Suprapubic skin (tissue), 4 donors: ENCODE measurements around the gene TNIP3. TPM values are rescaled to one million over a fixed set of nuclear protein-coding genes. Genes with fewer than 3 reads are reported as not detected.

Source experiments
- DNase-seq, 2 donors: peaks; one replicate each; pipeline ENCODE4 v3.0.0-alpha.2; 2019; ENCODE audit warnings: low spot score in 2 of 2
- H3K27ac ChIP-seq: fragments of 200-600 bp; sonication (generic); one replicate; pipeline ENCODE4 v1.5.1; 2019
- H3K27me3 ChIP-seq: fragments of 200-600 bp; sonication (generic); one replicate; pipeline ENCODE4 v1.5.1; 2019
- H3K36me3 ChIP-seq: fragments of 200-600 bp; sonication (generic); one replicate; pipeline ENCODE4 v1.5.1; 2019
- H3K4me1 ChIP-seq: fragments of 200-600 bp; sonication (generic); one replicate; pipeline ENCODE4 v1.5.1; 2019
- H3K4me3 ChIP-seq: fragments of 200-600 bp; sonication (generic); one replicate; pipeline ENCODE4 v1.5.1; 2019; ENCODE audit warnings: mild to moderate bottlenecking
- H3K9me3 ChIP-seq: fragments of 200-600 bp; sonication (generic); one replicate; pipeline ENCODE4 v1.5.1; 2019
- CTCF ChIP-seq, 2 donors: fragments of 200-600 bp in 1 of 2; fragments of 450-650 bp in 1 of 2; sonication (generic) in 1 of 2; IDR thresholded peaks; one replicate each; pipeline ENCODE4 v1.5.1; 2016 to 2019; ENCODE audit warnings: antibody characterized with exemption in 2 of 2, mild to moderate bottlenecking in 1 of 2, moderate library complexity in 1 of 2
- EP300 ChIP-seq: sonication (generic); formaldehyde crosslinking; IDR thresholded peaks from one replicate; pipeline ENCODE4 v1.6.1; 2017; ENCODE audit warnings: antibody characterized with exemption
- POLR2A ChIP-seq, 2 donors: fragments of 450-650 bp; IDR thresholded peaks; one replicate each; pipeline ENCODE4 v1.6.1; 2017; ENCODE audit warnings: antibody characterized with exemption in 2 of 2, mild to moderate bottlenecking in 2 of 2, moderate library complexity in 2 of 2
- POLR2AphosphoS5 ChIP-seq, 3 donors: sonication (generic); formaldehyde crosslinking; IDR thresholded peaks; one replicate each; pipeline ENCODE4 v1.6.1; 2017; ENCODE audit warnings: antibody characterized with exemption in 3 of 3
- WGBS: methylation state at CpG from one replicate; pipeline ENCODE4 v1.1.5; 2018; 5-methylcytosine and 5-hydroxymethylcytosine counted together
- total RNA-seq, 4 donors: library from RNA; depleted of rRNA; stranded (reverse); fragments of >200 nt; gene quantifications; one replicate each; pipeline ENCODE4 v1.1.0, GENCODE V29; 2016

TNIP3 gene
- total RNA-seq, 4 donors from 2014 or later, result not detected

GRCh38 chr4:121191361-121191760 is 27.2 kb upstream of the TNIP3 start:
- Histone ChIP-seq H3K4me1 (peaks cover 5% of the 10 kb centered on the region), H3K27ac (no peak overlapping the region), H3K36me3 (no peaks in the 10 kb centered on the region), H3K9me3 (no peaks in the 10 kb centered on the region), H3K4me3 (no peak overlapping the region), H3K27me3 (peaks cover 4% of the 10 kb centered on the region)
- TF ChIP-seq POLR2AphosphoS5 (IDR thresholded peaks at IDR 0.05) (no peak), EP300 (no peak), CTCF (IDR thresholded peaks at IDR 0.05) (no peak)
- DNase-seq, result no peak
- WGBS, result 89% methylated on average over 1 of the region's 1 CpG

- Histone ChIP-seq H3K4me1 (peaks cover 5% of the 10 kb centered on the region), H3K9me3 (no peaks in the 10 kb centered on the region), H3K27ac (no peak overlapping the region), H3K36me3 (no peaks in the 10 kb centered on the region), H3K4me3 (no peak overlapping the region), H3K27me3 (peaks cover 4% of the 10 kb centered on the region)
- 86% methylated on average over 4 of the region's 4 CpGs for WGBS
- TF ChIP-seq POLR2AphosphoS5 (IDR thresholded peaks at IDR 0.05) (no peak), CTCF (IDR thresholded peaks at IDR 0.05) (no peak), EP300 (no peak), POLR2A (IDR thresholded peaks at IDR 0.05) (no peak)
- DNase-seq, result no peak
Measured at GRCh38 chr4:121190389-121190788, 26.3 kb upstream of the TNIP3 start.

- 30% methylated on average over 3 of the region's 3 CpGs for WGBS
- Histone ChIP-seq H3K27me3 (peaks cover 4% of the 10 kb centered on the region), H3K4me1 (peaks cover 5% of the 10 kb centered on the region), H3K36me3 (no peaks in the 10 kb centered on the region), H3K27ac (no peak overlapping the region), H3K9me3 (no peaks in the 10 kb centered on the region), H3K4me3 (no peak overlapping the region)
- DNase-seq, result no peak
- TF ChIP-seq EP300 (no peak), CTCF (IDR thresholded peaks at IDR 0.05) (no peak), POLR2AphosphoS5 (IDR thresholded peaks at IDR 0.05) (no peak), POLR2A (IDR thresholded peaks at IDR 0.05) (no peak)
Measured at GRCh38 chr4:121189326-121190215, 25.4 kb upstream of the TNIP3 start.

GRCh38 chr4:121187206-121187605 is 23.1 kb upstream of the TNIP3 start:
- Histone ChIP-seq H3K27ac (no peak overlapping the region), H3K9me3 (no peaks in the 10 kb centered on the region), H3K27me3 (peaks cover 2% of the 10 kb centered on the region), H3K4me3 (no peak overlapping the region), H3K4me1 (peaks cover 3% of the 10 kb centered on the region), H3K36me3 (no peaks in the 10 kb centered on the region)
- TF ChIP-seq POLR2A (IDR thresholded peaks at IDR 0.05) (no peak), CTCF (IDR thresholded peaks at IDR 0.05) (no peak), EP300 (no peak), POLR2AphosphoS5 (IDR thresholded peaks at IDR 0.05) (no peak)
- DNase-seq, result no peak
- WGBS, result 75% methylated on average over 1 of the region's 1 CpG

GRCh38 chr4:121185960-121186359 is 21.8 kb upstream of the TNIP3 start:
- 83% methylated on average over 10 of the region's 10 CpGs for WGBS
- Histone ChIP-seq H3K27me3 (no peaks in the 10 kb centered on the region), H3K4me3 (no peak overlapping the region), H3K9me3 (no peaks in the 10 kb centered on the region), H3K4me1 (no peaks in the 10 kb centered on the region), H3K27ac (no peak overlapping the region), H3K36me3 (no peaks in the 10 kb centered on the region)
- TF ChIP-seq POLR2AphosphoS5 (IDR thresholded peaks at IDR 0.05) (no peak), CTCF (IDR thresholded peaks at IDR 0.05) (no peak), EP300 (no peak), POLR2A (IDR thresholded peaks at IDR 0.05) (no peak)
- no peak for DNase-seq
